Left lobe of liver (tissue), 2 donors: ENCODE data around the gene FOSB. TPM values are rescaled to one million over a fixed set of nuclear protein-coding genes. Genes with fewer than 3 reads are reported as not detected.
A peak's percentile ranks its signal among the peaks of the same experiment; 100 is the strongest.
"Not testable (repeated sequence)": the region's sequence is repeated elsewhere in the genome, so short reads cannot be mapped to it uniquely, and the experiment has no call there.

Experiments
- ATAC-seq: fragments of 200-7000 bp; cut with Tn5 transposase; one replicate; pipeline ENCODE4 v1.9.1; 2020; ENCODE audit warnings: mild to moderate bottlenecking, moderate library complexity
- DNase-seq: peaks from one replicate; pipeline ENCODE4 v3.0.0-alpha.2; 2020; ENCODE audit warnings: low spot score
- total RNA-seq: library from RNA; stranded (reverse); gene quantifications from one replicate; pipeline ENCODE4 v1.2.1, GENCODE V29; 2021
- donor health status: DM: no; HTN: no; CAD: no; lungs with moderate emphysema.
- donor health status: DM: no; HTN: yes; CAD: no.

The FOSB gene
- total RNA-seq, result 0.35 TPM

- ATAC-seq (peak; percentile 62), DNase-seq (peak; percentile 96)
These were observed at the start of gene FOSB for GRCh38 chr19:45467456-45468158. Gene FOSB, plus strand, starts transcription at chr19:45467996. Its CDS starts 591 bp downstream, at chr19:45468587.

DNA sequence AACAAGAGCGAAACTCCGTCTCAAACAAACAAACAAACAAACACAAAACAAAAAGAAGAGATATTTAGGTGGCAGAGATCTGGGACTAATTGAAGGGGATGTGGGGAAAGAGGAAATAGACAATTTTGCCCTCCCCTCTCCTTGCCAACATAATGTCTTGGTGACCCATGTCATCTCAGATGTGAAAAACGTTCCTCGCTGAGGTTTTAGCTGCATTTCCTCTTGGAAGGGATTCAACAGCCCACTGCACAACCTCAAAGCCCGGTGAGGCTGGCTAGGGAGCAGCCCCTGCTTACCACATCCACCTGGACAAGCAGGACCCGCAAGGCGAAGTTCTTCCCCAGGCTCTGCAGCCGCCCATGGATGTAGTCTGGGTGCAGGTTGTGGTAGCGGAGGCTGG lies 49.0 kb upstream of the FOSB start:
- ATAC-seq (no peak), DNase-seq (no peak)

GRCh38 chr19:45419396-45419795 lies 48.4 kb upstream of the FOSB start:
- no peak for DNase-seq

DNA sequence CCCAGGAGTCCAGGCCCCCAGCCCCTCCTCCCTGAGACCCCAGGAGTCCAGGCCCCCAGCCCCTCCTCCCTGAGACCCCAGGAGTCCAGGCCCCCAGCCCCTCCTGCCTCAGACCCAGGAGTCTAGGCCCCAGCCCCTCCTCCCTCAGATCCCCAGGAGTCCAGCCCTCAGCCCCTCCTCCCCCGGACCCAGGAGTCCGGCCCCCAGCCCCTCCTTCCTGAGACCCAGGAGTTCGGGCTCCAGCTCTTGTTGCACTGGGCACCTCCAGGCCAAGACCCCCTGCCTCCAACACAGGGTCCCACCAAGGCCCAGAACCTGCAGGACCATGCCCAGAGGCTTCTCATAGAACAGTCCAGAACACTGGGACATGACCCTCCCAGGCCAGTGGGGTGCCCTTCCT lies 47.9 kb upstream of the FOSB start:
- DNase-seq (no peak), ATAC-seq (no peak)

More at GRCh38 chr19:45419396-45419795, 48.4 kb upstream of the FOSB start:
- ATAC-seq, result no peak

DNA sequence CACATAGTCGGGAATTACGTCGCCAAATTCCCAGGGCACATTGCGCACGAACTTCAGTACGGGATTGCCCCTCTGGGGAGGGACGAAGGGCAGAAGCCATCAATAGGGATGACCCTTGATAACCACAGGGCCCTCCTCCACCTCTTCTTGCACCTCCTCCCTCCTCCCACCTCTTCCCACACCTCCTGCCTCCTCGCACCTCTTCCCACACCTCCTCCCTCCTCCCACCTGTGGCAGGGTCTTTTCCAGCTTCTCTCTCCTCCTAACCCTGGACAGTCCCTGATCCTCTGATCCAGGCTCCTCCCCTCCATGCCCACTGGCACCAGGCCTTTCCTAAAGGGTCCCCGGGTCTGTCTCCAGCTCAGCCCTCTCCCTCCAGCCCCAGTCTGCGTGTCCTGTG lies 47.4 kb upstream of the FOSB start:
- DNase-seq (no peak), ATAC-seq (no peak)

DNA sequence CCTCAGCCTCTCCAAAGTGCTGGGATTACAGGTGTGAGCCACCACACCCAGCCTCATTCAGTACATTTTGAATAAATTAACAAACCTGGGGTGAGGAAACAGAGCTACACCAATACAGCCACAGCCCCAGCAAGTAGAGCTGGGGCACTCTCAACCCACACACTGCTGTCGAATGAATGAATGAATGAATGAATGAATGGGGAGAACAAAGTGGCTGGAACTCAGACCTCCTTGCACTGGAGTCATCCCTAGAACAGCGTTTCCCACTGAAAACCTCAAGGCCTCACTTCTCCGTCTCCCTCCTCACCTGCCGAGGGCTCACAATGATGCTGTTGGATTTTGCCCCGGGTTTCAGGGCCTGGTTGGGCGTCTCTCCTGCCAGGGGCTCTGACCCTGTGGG lies 46.9 kb upstream of the FOSB start:
- DNase-seq (no peak), ATAC-seq (no peak)

DNA sequence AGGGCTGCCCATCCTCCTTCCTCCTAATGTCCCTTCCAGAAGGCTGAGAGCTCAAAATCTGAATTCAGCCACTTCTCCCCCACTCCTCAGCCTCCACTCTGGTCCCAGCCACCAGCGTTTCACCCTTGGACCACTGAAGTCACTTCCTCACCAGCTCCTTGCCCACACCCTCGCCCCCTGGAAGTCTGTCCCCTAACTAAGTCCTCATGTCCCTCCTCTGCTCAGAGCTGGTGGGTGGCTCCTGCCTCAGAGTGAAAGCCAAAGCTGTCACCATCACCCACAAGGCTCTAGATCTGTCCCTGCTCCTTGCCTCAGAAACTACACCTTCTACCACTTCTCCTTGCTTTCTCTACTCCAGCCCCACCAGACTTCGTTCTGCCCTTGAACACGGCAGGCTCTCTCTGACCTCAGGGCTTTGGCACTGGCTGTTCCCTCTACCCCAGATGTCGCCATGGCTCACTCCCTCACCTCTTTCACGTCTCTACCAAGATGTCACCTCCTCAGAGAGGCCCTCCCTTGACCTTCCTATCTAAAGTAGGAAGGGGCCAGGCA lies 45.8 kb upstream of the FOSB start:
- no peak for DNase-seq
- no peak for ATAC-seq

GRCh38 chr19:45423033-45423588 lies 44.7 kb upstream of the FOSB start:
- DNase-seq (no peak), ATAC-seq (no peak)

DNA sequence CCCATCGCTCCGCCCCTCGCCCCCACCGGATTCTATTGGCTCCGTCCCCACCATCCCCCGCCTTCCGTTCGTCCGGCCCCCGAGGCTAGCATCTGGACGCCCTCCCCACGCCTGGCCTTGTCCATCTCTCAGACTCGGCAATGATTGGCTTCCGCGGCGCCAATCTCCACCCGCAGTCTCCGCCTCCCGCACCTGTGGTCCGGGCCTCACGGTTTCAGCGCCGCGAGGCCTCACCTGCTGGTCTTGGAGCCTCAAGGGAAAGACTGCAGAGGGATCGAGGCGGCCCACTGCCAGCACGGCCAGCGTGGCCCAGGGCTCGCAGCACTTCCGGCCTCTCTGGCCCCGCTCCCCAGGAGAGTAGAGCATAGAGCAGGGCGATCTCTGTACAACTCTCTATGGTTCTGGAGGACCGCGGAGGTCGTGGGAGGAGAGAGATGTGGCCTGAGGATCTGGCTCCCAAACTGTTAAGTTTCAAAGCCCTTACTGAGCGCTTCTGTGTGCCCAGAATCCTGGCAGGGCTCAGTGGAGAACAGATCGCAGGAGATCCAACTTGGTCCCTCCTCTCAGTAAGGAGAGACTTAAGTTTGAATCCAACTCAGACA lies 44.1 kb upstream of the FOSB start, which contains the start of gene ERCC1:
ERCC1 (minus strand) TSS at position 329 of the 602 bp plus-strand sequence. CDS start 543 bp downstream, outside the sequence.
- ATAC-seq, result peak; percentile 91
- DNase-seq, result peak; percentile 98

DNA sequence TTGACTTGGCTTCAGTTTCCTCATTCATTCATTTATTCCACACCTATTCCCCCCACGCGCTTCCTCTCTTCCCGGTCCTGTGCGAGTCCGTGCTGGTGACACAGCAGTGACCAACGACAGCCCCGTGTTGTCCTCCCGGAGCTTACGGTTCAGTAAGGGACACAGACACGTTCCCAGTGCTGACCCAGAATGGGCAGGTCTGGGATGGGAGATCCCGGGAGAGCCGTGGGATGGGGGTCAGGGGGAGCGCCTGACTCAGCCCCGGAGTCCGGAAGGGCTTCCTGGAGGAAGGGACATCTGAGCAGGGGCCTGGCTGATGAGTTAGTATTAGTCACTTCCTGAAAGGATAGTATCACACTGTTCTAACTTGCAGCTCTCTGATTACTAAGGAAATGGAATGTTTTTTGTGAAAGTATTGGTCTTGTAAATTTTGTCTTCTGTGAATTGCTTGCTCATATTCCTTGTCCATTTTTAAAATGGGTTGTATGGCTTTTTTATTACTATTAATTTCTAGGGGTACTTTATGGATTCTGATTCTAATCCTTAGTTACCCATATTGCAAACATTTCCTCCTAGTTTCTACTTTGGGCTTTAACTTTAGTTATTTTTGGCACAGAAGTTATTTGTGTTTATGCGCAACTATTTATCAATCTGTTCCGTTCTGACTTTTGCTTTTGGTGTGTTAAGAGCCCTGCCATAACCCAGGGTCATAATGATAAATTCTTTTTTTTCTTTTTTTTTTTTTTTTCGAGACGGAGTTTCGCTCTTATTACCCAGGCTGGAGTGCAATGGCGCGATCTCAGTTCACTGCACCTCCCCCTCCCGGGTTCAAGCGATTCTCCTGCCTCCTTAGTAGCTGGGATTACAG lies 43.4 kb upstream of the FOSB start:
- DNase-seq (peak; percentile 65), ATAC-seq (peak; percentile 29)

DNA sequence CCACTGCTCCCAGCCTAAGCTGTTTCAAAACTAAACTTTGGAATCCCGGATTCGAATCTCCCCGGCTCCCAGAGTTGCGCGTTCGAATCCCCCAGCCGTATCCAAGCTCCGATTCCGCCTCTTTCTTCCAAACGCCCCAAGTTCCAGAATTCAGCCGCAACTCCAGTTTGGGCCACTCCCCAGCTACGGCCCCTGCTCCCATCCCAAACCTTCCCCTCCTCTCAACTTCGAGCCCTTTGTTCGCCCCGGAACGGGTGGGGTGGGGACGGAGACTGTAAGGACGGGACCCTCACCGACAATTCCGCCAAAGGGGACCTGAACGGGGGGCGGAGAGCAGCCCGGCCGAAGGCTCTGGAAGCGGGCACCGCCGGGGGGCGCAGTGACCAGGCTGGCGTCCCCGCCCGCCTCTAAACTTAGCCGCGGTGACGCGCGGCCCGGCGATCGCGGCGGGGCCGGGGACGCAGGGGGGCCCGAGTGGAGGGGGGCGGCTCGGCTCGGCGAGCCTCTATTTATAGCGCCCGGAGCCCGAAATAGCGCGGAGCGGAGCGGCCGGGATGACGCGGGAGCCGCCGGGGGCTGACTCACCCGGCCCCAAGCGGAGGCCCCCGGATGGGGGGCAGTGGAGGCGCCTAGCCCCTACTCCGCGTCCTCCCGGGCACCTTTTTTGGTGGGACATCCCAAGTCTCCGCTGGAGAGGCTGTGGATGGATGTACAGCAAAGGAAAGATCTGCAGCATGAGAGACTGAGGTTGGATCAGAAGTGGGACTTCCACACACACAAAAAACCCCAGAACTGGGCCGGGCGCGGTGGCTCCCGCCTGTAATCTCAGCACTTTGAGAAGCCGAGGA lies 39.2 kb upstream of the FOSB start:
- no peak for DNase-seq
- ATAC-seq, result no peak

GRCh38 chr19:45429896-45430295 lies 37.9 kb upstream of the FOSB start:
- DNase-seq, ATAC-seq: not testable (repeated sequence)

DNA sequence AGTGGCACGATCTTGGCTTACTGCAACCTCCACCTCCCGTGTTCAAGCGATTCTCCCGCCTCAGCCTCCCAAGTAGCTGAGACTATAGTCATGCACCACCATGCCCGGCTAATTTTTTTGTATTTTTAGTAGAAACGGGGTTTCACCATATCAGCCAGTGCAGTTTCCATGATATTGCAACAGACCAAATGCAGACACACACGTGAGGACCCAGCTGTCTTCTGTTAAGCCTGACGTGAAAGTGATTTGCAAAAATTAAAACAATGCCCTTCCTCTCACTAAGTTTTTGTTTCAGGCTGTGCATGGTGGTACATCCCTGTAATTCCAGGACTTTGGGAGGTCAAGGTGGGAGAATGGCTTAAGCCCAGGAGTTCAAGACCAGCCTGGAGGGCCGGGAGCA lies 36.8 kb upstream of the FOSB start:
- not testable (repeated sequence) for ATAC-seq, DNase-seq

GRCh38 chr19:45432543-45432942 lies 35.3 kb upstream of the FOSB start:
- not testable (repeated sequence) for ATAC-seq, DNase-seq

- DNase-seq, result no peak
- ATAC-seq, result no peak
These were observed 30.5 kb upstream of the FOSB start for GRCh38 chr19:45437328-45437727.

DNA sequence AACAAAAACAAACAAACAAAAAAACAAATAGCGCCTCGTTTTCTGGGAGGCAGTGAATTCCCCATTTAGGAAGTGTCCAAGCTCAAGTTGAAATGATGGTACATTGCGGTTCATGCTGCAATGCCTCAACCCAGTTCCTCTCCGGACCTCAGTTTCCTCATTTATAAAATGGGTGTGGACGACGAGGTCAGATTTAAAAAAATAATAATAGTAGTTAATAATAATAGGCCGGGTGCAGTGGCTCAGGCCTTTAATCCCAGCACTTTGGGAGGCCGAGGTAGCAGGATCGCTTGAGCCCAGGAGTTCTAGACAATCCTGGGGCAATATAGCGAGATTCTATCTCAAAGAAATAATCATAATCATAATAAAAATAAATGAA lies 28.6 kb upstream of the FOSB start:
- ATAC-seq, result no peak
- DNase-seq, result no peak

DNA sequence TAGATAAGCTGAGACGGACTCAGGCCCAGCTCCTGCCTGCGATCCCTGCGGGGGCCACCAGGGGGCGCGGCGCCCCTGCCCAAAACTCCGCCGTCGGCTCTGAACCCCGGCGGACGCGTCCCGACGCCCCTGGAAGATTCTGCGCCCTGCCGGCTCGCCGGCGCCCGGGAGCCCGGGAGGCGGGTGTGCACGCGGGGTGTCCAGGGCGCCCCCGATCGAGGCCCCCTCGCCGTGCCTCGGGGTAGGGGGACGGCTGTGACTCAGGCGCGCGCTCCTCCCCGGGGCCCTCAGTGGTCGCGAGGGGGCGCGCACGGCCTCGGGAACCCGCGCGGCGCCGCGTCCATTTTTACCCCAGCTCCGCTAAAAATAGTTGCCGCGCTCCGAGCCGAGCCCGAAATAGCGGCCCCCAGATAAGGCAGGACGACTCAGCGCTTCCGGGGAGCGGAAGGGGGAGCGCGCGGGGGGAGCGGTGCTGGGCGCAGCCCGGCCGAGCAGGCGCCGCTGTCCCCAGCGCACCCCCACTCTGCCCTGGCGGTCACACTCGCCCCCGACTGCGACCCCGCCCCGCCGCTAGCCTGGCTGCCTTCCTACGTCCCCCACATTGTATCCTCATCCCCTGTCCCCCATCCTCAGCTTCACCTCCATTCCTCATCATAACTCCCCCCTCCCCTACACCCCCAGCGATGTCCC lies 28.1 kb upstream of the FOSB start:
- ATAC-seq, result peak; percentile 73

GRCh38 chr19:45440259-45440638 lies 27.5 kb upstream of the FOSB start:
- ATAC-seq (no peak), DNase-seq (no peak)

More for the DNA sequence above, 28.1 kb upstream of the FOSB start:
- peak; percentile 79 for DNase-seq

DNA sequence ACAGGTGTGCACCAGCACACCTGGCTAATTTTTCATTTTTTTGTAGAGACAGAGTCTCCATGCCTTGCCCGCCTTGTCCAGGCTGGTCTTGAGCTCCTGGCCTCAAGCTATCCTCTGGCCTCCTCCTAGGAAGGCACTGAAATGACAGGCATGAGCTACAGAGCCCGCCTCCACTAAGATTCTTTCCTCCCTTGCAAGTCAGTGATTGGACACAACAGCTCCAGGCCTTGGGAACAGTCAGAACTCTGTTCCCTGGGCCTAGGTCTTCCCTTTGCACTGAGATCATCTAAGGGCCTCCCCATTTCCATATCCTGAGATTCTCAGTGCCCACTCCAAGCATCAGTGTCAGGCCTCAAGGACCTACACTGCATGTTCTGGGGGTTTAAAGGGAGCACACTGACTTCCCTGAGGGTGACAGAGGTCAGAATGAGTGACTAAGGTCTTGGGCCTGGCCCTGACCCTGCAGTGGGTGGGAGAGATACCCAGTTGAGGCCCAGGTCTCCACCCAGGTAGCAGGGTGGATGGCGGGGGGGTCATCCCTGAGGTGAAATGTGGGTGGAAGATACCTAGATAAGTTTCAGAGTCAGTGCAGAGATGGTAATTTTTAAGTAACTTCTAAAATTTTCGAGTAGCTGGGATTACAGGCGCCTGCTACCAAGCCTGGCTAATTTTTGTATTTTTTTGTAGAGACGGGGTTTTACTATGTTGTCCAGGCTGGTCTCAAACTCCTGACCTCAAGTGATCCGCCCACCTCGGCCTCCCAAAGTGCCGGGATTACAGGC lies 26.7 kb upstream of the FOSB start:
- DNase-seq (no peak), ATAC-seq (no peak)
